H1 (cell line): ENCODE measurements around the gene BTBD8. TPM values are rescaled to one million over a fixed set of nuclear protein-coding genes. Genes with fewer than 3 reads are reported as not detected.
A peak's percentile ranks its signal among the peaks of the same experiment; 100 is the strongest.

Experiments used
- CTCF ChIA-PET: fragments of 300-600 bp; sonication (Branson Sonifier 250); formaldehyde crosslinking; loops from one replicate; lab custom pipeline; 2021; ENCODE audit not compliant: partially characterized antibody; lab: Charles Lee
- POLR2A ChIA-PET: fragments of 300-600 bp; sonication (Branson Sonifier 250); formaldehyde crosslinking; loops from one replicate; lab custom pipeline; 2021; ENCODE audit warnings: inconsistent platforms; ENCODE audit not compliant: partially characterized antibody; lab: Charles Lee
- DNase-seq, 2 experiments: peaks; one replicate each; pipeline versions ENCODE4 v3.0.0 to v3.0.0-alpha.2; 2010 to 2022; ENCODE audit warnings: low spot score in 2 of 2, low read depth in 1 of 2, mixed read lengths in 1 of 2
- FAIRE-seq: peaks from 2 replicates; lab custom pipeline; 2011; peaks lifted over from hg19 to GRCh38; lab: Jason Lieb, UNC
- H2AFZ ChIP-seq: 2 replicates; pipeline ENCODE4 v1.8.1; 2012; ENCODE audit warnings: low read length, inconsistent platforms
- H2AK5ac ChIP-seq: 2 replicates; pipeline ENCODE4 v1.6.1; 2013; ENCODE audit warnings: low read depth, low read length
- H2BK120ac ChIP-seq: replicated peaks from 2 replicates; pipeline ENCODE3; 2013; ENCODE audit warnings: low read depth, low read length, inconsistent platforms
- H2BK12ac ChIP-seq: 2 replicates; pipeline ENCODE4 v1.6.1; 2013; ENCODE audit warnings: low read depth, low read length
- H2BK15ac ChIP-seq: 2 replicates; pipeline ENCODE4 v1.6.1; 2013; ENCODE audit warnings: low read length
- H2BK20ac ChIP-seq: 2 replicates; pipeline ENCODE4 v1.6.1; 2013; ENCODE audit warnings: low read length
- H2BK5ac ChIP-seq: 2 replicates; pipeline ENCODE4 v1.6.1; 2013; ENCODE audit warnings: low read depth, low read length
- H3K14ac ChIP-seq: 2 replicates; pipeline ENCODE4 v1.6.1; 2013; ENCODE audit warnings: inconsistent platforms; ENCODE audit not compliant: insufficient read length
- H3K18ac ChIP-seq: 2 replicates; pipeline ENCODE4 v1.6.1; 2013; ENCODE audit warnings: low read length; ENCODE audit errors: extremely low read depth
- H3K23ac ChIP-seq: 2 replicates; pipeline ENCODE4 v1.6.1; 2013; ENCODE audit warnings: inconsistent platforms; ENCODE audit not compliant: insufficient read length
- H3K23me2 ChIP-seq: 2 replicates; pipeline ENCODE4 v1.6.1; 2013; ENCODE audit warnings: low read depth, low read length
- H3K27ac ChIP-seq: 2 replicates; pipeline ENCODE4 v1.6.1; 2011; ENCODE audit warnings: low read depth, low read length, inconsistent platforms
- H3K27me3 ChIP-seq, 4 experiments: replicated peaks in 1 of 4; 1 replicate in 1 of 4; 2 replicates in 3 of 4; pipeline versions ENCODE4 v1.6.1 to v1.8.1; 2011 to 2013; ENCODE audit warnings: low read length in 3 of 4, mild to moderate bottlenecking in 3 of 4, inconsistent platforms in 2 of 4, mixed read lengths in 2 of 4, moderate library complexity in 1 of 4; ENCODE audit not compliant: control insufficient read depth in 3 of 4, insufficient read depth in 3 of 4; ENCODE audit errors: extremely low read depth in 1 of 4
- H3K36me3 ChIP-seq, 4 experiments: 2 replicates each; pipeline versions ENCODE4 v1.6.1 to v1.8.1; 2011 to 2013; ENCODE audit warnings: mild to moderate bottlenecking in 4 of 4, low read length in 3 of 4, moderate library complexity in 2 of 4, control low read depth in 1 of 4, inconsistent platforms in 1 of 4; ENCODE audit not compliant: insufficient read depth in 4 of 4, control insufficient read depth in 2 of 4
- H3K4ac ChIP-seq: replicated peaks from 2 replicates; pipeline ENCODE3; 2013; ENCODE audit warnings: low read length, low read depth, mixed read lengths, inconsistent platforms; ENCODE audit not compliant: insufficient read length
- H3K4me1 ChIP-seq, 4 experiments: replicated peaks in 1 of 4; 1 replicate in 1 of 4; 2 replicates in 3 of 4; pipeline versions ENCODE4 v1.6.1 to v1.8.1; 2011 to 2013; ENCODE audit warnings: low read length in 3 of 4, inconsistent platforms in 2 of 4, mixed read lengths in 1 of 4; ENCODE audit not compliant: insufficient read depth in 4 of 4, control insufficient read depth in 3 of 4
- H3K4me2 ChIP-seq, 2 experiments: 2 replicates each; pipeline versions ENCODE4 v1.6.1 to v1.8.1; 2011 to 2013; ENCODE audit warnings: low read depth in 2 of 2, low read length in 2 of 2, control low read depth in 1 of 2, inconsistent platforms in 1 of 2, mild to moderate bottlenecking in 1 of 2; ENCODE audit not compliant: insufficient read depth in 1 of 2
- H3K4me3 ChIP-seq, 4 experiments: fragments of 200-600, 300-600 bp in 1 of 4; sonication (generic), shearing (Covaris generic), sonication (Bioruptor Twin) in 1 of 4; 2 replicates each; pipeline versions ENCODE4 v1.5.1 to v1.8.1; 2011 to 2016; ENCODE audit warnings: low read length in 4 of 4, low read depth in 3 of 4, control low read depth in 2 of 4, inconsistent platforms in 2 of 4, mild to moderate bottlenecking in 2 of 4, mixed read lengths in 1 of 4, moderate library complexity in 1 of 4; ENCODE audit not compliant: insufficient read depth in 2 of 4; ENCODE audit errors: extremely low read depth in 1 of 4
- H3K56ac ChIP-seq: replicated peaks from 2 replicates; pipeline ENCODE3; 2013; ENCODE audit warnings: low read depth, mild to moderate bottlenecking, mixed read lengths, low read length, inconsistent platforms; ENCODE audit not compliant: insufficient read length
- H3K79me1 ChIP-seq: 2 replicates; pipeline ENCODE4 v1.6.1; 2013; ENCODE audit warnings: low read depth, low read length, control low read depth
- H3K79me2 ChIP-seq, 2 experiments: 2 replicates each; pipeline versions ENCODE4 v1.6.1 to v1.8.1; 2012 to 2013; ENCODE audit warnings: low read length in 2 of 2, mild to moderate bottlenecking in 2 of 2, inconsistent platforms in 1 of 2; ENCODE audit not compliant: insufficient read depth in 2 of 2, control insufficient read depth in 1 of 2
- H3K9ac ChIP-seq, 4 experiments: replicated peaks in 1 of 4; 1 replicate in 1 of 4; 2 replicates in 3 of 4; pipeline versions ENCODE4 v1.6.1 to v1.8.1; 2011 to 2013; ENCODE audit warnings: low read depth in 3 of 4, low read length in 3 of 4, control low read depth in 2 of 4, mild to moderate bottlenecking in 2 of 4, moderate library complexity in 2 of 4, inconsistent platforms in 1 of 4; ENCODE audit errors: extremely low read depth in 1 of 4
- H3K9me3 ChIP-seq, 2 experiments: 2 replicates each; pipeline versions ENCODE4 v1.6.1 to v1.8.1; 2012 to 2013; ENCODE audit warnings: mild to moderate bottlenecking in 2 of 2, moderate library complexity in 2 of 2, control low read depth in 1 of 2, inconsistent platforms in 1 of 2, low read depth in 1 of 2, low read length in 1 of 2, mixed read lengths in 1 of 2; ENCODE audit not compliant: insufficient read depth in 2 of 2
- H4K20me1 ChIP-seq, 2 experiments: replicated peaks in 1 of 2; 2 replicates each; pipeline versions ENCODE3 to v1.8.1; 2011 to 2013; ENCODE audit warnings: inconsistent platforms in 2 of 2, low read length in 2 of 2, mild to moderate bottlenecking in 1 of 2; ENCODE audit not compliant: insufficient read depth in 2 of 2, control insufficient read depth in 1 of 2
- H4K5ac ChIP-seq: 2 replicates; pipeline ENCODE4 v1.6.1; 2013; ENCODE audit warnings: low read length, low read depth, mixed read lengths, inconsistent platforms; ENCODE audit not compliant: insufficient read length
- H4K8ac ChIP-seq: 2 replicates; pipeline ENCODE4 v1.8.0; 2013; ENCODE audit warnings: mild to moderate bottlenecking, moderate library complexity, low read length, inconsistent platforms; ENCODE audit not compliant: insufficient read depth; ENCODE audit errors: extremely low read depth
- H4K91ac ChIP-seq: replicated peaks from 2 replicates; pipeline ENCODE3; 2013; ENCODE audit warnings: low read length, mixed read lengths, inconsistent platforms; ENCODE audit not compliant: insufficient read length
- BACH1 ChIP-seq: IDR thresholded peaks from 2 replicates; pipeline ENCODE4 v1.6.1; 2012; ENCODE audit warnings: low read length, improper control_type of control experiment
- CTCF ChIP-seq, 3 experiments: IDR thresholded peaks; 1 replicate in 2 of 3; 2 replicates in 1 of 3; pipeline versions ENCODE4 v1.5.1 to v1.6.1; 2011; ENCODE audit warnings: low read length in 3 of 3, mild to moderate bottlenecking in 3 of 3, inconsistent platforms in 2 of 3, low read depth in 1 of 3, moderate library complexity in 1 of 3; ENCODE audit not compliant: insufficient read depth in 1 of 3; ENCODE audit errors: control extremely low read depth in 1 of 3
- EP300 ChIP-seq, 2 experiments: IDR thresholded peaks; 1 replicate in 1 of 2; 2 replicates in 1 of 2; pipeline ENCODE4 v1.6.1; 2011 to 2012; ENCODE audit warnings: low read depth in 2 of 2, low read length in 2 of 2, mild to moderate bottlenecking in 2 of 2, borderline replicate concordance in 1 of 2, inconsistent platforms in 1 of 2, moderate library complexity in 1 of 2
- GTF2F1 ChIP-seq: IDR thresholded peaks from 2 replicates; pipeline ENCODE4 v1.6.1; 2012; ENCODE audit warnings: low read depth, low read length, improper control_type of control experiment, borderline replicate concordance
- KDM1A ChIP-seq: fragments of 200-600, 300-600 bp; sonication (generic); IDR thresholded peaks from 2 replicates; pipeline ENCODE4 v1.7.1; 2016; ENCODE audit warnings: mild to moderate bottlenecking, low read length, borderline replicate concordance
- whole genome bisulfite sequencing, 2 experiments: shearing (Covaris generic) in 1 of 2; methylation state at CpG; one replicate each; pipeline versions ENCODE4 v1.1.6 to v1.1.7; 2013 to 2015; ENCODE audit warnings: low lambda C conversion rate in 2 of 2, mixed read lengths in 2 of 2, inconsistent platforms in 1 of 2, low coverage in 1 of 2, missing lambda C conversion rate in 1 of 2; ENCODE audit not compliant: insufficient replicate concordance in 2 of 2, insufficient coverage in 1 of 2, insufficient read length in 1 of 2; ENCODE audit errors: extremely low coverage in 1 of 2, missing lambda C conversion rate in 1 of 2; 5-methylcytosine and 5-hydroxymethylcytosine counted together
- polyA plus RNA-seq, 7 experiments: library from polyadenylated mRNA; depleted of rRNA in 3 of 7; stranded (reverse) in 5 of 7; unstranded in 2 of 7; fragments of >200 nt in 5 of 7; fragments of 200-250 nt in 2 of 7; gene quantifications; 1 replicate in 5 of 7; 2 replicates in 1 of 7; 4 replicates in 1 of 7; pipeline versions ENCODE4 v1.2.1 to v1.2.3, GENCODE V29; 2011 to 2013; ENCODE audit warnings: missing spikeins in 2 of 7, mixed read lengths in 2 of 7
- total RNA-seq: library from RNA; stranded (reverse); fragmentation: NEBNext Ultra II Directional; extraction: Animal tissue kit (Norgen Biotek cat#: 25700); gene quantifications from 2 replicates; pipeline ENCODE4 v1.2.1, GENCODE V29; 2021
- TF ChIP-seq, protein P1 (sequence below): IDR thresholded peaks from 2 replicates; pipeline ENCODE4 v1.6.1; 2012; ENCODE audit warnings: low read length, inconsistent platforms

BTBD8 gene
- total and polyA plus RNA-seq, 2 of the 8 experiments (the other 6 are each of a cell fraction or from before 2014, with no cell fraction given) = 0.44 to 2.5 TPM

DNA sequence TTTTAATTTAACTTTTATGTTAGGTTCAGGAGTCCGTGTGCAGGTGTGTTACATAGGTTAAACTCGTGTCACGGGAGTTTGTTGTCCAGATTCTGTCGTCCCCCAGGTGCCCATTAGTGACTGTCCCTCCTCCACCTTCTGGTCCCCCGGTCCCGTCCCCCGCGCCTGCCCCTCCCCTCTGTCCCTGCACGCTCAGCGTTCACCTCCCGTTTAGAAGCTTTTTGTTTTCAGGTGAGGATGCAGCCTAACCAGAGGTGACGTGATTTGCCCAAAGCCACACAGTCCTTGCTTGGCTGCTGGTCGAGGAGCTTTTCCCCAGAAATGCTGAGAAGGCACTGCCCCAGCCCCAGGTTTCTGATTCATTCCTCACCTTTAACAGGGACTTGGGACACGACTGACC, 138.4 kb downstream of the BTBD8 start:
- H3K56ac ChIP-seq = no peak overlapping the region
- no peaks in the 10 kb centered on the region; the same call in 1 of the 2 replicates for H3K23me2 ChIP-seq
- no peak overlapping the region for H3K14ac ChIP-seq
- no peak overlapping the region for H3K27ac ChIP-seq
- 0 out of 2 replicates have a peak overlapping the region, but pooled peaks have one; percentile 11 for H2AFZ ChIP-seq
- no peaks in the 10 kb centered on the region for H3K79me1 ChIP-seq
- no peaks in the 10 kb centered on the region for H4K20me1 ChIP-seq
- no peak for FAIRE-seq
- no peak overlapping the region for H4K91ac ChIP-seq
- no peak overlapping the region for H4K5ac ChIP-seq
- no peak overlapping the region for H3K4ac ChIP-seq
- H3K4me3 ChIP-seq = no peak overlapping the region
- H3K79me2 ChIP-seq = no peaks in the 10 kb centered on the region
- no peak overlapping the region for H2BK20ac ChIP-seq
- no peak overlapping the region for H3K9ac ChIP-seq
- ChIA-PET POLR2A (interaction anchor here (1.0 to 1.1 kb wide), 2 partner anchors 24 to 138 kb away, joined by 3 read pairs; partner anchors contain the start of gene BTBD8), CTCF (interaction anchor here (1.6 kb wide), 1 partner anchor 72 kb away, joined by 3 read pairs; no protein-coding TSS in a partner anchor)
- H3K18ac ChIP-seq = no peak overlapping the region
- H3K4me2 ChIP-seq = no peak overlapping the region
- no peak overlapping the region for H2BK5ac ChIP-seq
- no peak for DNase-seq
- no peaks in the 10 kb centered on the region for H3K4me1 ChIP-seq
- no peak overlapping the region for H4K8ac ChIP-seq
- no peak overlapping the region for H2BK120ac ChIP-seq
- no peak overlapping the region for H3K23ac ChIP-seq
- H3K9me3 ChIP-seq = no peaks in the 10 kb centered on the region
- no peak overlapping the region for H2BK15ac ChIP-seq
- WGBS, 2 experiments = 86% methylated on average over 10 of the region's 14 CpGs; no CpG with 5 or more reads in 1 of the 2 experiments
- no peak overlapping the region for H2BK12ac ChIP-seq
- H3K27me3 ChIP-seq = no peaks in the 10 kb centered on the region
- TF ChIP-seq GTF2F1 = no peak
- TF ChIP-seq CTCF (IDR thresholded peaks at IDR 0.05; ENCODE audit: control extremely low read depth in 1 of 3, insufficient read depth in 1 of 3, low read depth in 1 of 3, low read length in 3 of 3) = no peak
- TF ChIP-seq BACH1 = no peak
- TF ChIP-seq KDM1A = no peak
- TF ChIP-seq EP300 (IDR thresholded peaks at IDR 0.05; ENCODE audit: borderline replicate concordance in 1 of 2, low read depth in 2 of 2, low read length in 2 of 2) = no peak
- TF ChIP-seq, protein P1, sequence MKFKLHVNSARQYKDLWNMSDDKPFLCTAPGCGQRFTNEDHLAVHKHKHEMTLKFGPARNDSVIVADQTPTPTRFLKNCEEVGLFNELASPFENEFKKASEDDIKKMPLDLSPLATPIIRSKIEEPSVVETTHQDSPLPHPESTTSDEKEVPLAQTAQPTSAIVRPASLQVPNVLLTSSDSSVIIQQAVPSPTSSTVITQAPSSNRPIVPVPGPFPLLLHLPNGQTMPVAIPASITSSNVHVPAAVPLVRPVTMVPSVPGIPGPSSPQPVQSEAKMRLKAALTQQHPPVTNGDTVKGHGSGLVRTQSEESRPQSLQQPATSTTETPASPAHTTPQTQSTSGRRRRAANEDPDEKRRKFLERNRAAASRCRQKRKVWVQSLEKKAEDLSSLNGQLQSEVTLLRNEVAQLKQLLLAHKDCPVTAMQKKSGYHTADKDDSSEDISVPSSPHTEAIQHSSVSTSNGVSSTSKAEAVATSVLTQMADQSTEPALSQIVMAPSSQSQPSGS = no peak
- no peaks in the 10 kb centered on the region for H3K36me3 ChIP-seq
- no peak overlapping the region for H2AK5ac ChIP-seq
